SK-N-SH (cell line): ENCODE data around the gene PCYT2. TPM values are rescaled to one million over a fixed set of nuclear protein-coding genes. Genes with fewer than 3 reads are reported as not detected.

Source experiments
- CTCF ChIA-PET: fragments of 300-600, 350-600 bp; formaldehyde crosslinking; extraction: SDS; loops from one replicate; lab custom pipeline; 2021; lab: Yijun Ruan, JAX
- POLR2A ChIA-PET: fragments of 350-600 bp; sonication (Branson Sonifier 250); formaldehyde crosslinking; extraction: SDS; loops from one replicate; lab custom pipeline; 2020; ENCODE audit warnings: antibody characterized with exemption, inconsistent platforms; lab: Yijun Ruan, JAX
- DNase-seq: peaks from one replicate; pipeline ENCODE4 v3.0.0; 2012
- H2AFZ ChIP-seq: fragments of 200-600 bp; sonication (generic); 2 replicates; pipeline ENCODE4 v1.8.1; 2016; ENCODE audit warnings: antibody characterized with exemption, mild to moderate bottlenecking, low read depth
- H3F3A ChIP-seq: fragments of 200-600 bp; sonication (generic); replicated peaks from 2 replicates; pipeline ENCODE3; 2016; ENCODE audit warnings: antibody characterized with exemption, mild to moderate bottlenecking; ENCODE audit not compliant: insufficient read depth
- H3K27ac ChIP-seq, 2 experiments: fragments of 200-500 bp in 1 of 2; fragments of 200-600 bp in 1 of 2; sonication (Bioruptor generic) in 1 of 2; sonication (generic), shearing (Covaris generic) in 1 of 2; 2 replicates each; pipeline versions ENCODE4 v1.5.1 to v1.6.1; 2014 to 2016; ENCODE audit warnings: low read depth in 2 of 2, inconsistent platforms in 1 of 2, low read length in 1 of 2, mild to moderate bottlenecking in 1 of 2, mixed read lengths in 1 of 2
- H3K27me3 ChIP-seq: fragments of 200-600 bp; sonication (generic), shearing (Covaris generic); 2 replicates; pipeline ENCODE4 v1.6.1; 2016; ENCODE audit warnings: mixed run types; ENCODE audit not compliant: insufficient read depth
- H3K36me3 ChIP-seq, 2 experiments: fragments of 200-500 bp in 1 of 2; fragments of 200-600 bp in 1 of 2; sonication (Bioruptor generic) in 1 of 2; sonication (generic) in 1 of 2; replicated peaks in 1 of 2; 2 replicates each; pipeline versions ENCODE3 to v1.5.1; 2014 to 2016; ENCODE audit warnings: low read length in 1 of 2, mild to moderate bottlenecking in 1 of 2; ENCODE audit not compliant: insufficient read depth in 2 of 2, control insufficient read depth in 1 of 2
- H3K4me1 ChIP-seq, 2 experiments: fragments of 200-500 bp in 1 of 2; fragments of 200-600 bp in 1 of 2; sonication (Bioruptor generic) in 1 of 2; sonication (generic), shearing (Covaris generic) in 1 of 2; 2 replicates each; pipeline versions ENCODE4 v1.5.1 to v1.6.1; 2014 to 2016; ENCODE audit warnings: low read depth in 1 of 2, low read length in 1 of 2, mixed run types in 1 of 2; ENCODE audit not compliant: insufficient read depth in 2 of 2, control insufficient read depth in 1 of 2
- H3K4me2 ChIP-seq: fragments of 200-600 bp; sonication (generic), shearing (Covaris generic); 2 replicates; pipeline ENCODE4 v1.6.1; 2017; ENCODE audit warnings: mixed run types
- H3K4me3 ChIP-seq, 2 experiments: fragments of 200-500 bp in 1 of 2; fragments of 200-600 bp in 1 of 2; sonication (Bioruptor generic) in 1 of 2; sonication (generic), shearing (Covaris generic) in 1 of 2; 2 replicates each; pipeline versions ENCODE4 v1.5.1 to v1.8.1; 2014 to 2016; ENCODE audit warnings: low read depth in 2 of 2, inconsistent platforms in 1 of 2, low read length in 1 of 2, mild to moderate bottlenecking in 1 of 2, mixed read lengths in 1 of 2, moderate library complexity in 1 of 2
- H3K79me2 ChIP-seq: fragments of 200-600 bp; sonication (generic); 2 replicates; pipeline ENCODE4 v1.8.1; 2017; ENCODE audit warnings: mild to moderate bottlenecking; ENCODE audit not compliant: insufficient read depth
- H3K9ac ChIP-seq: fragments of 200-600 bp; sonication (generic); 2 replicates; pipeline ENCODE4 v1.6.1; 2017; ENCODE audit warnings: mixed run types
- H3K9me2 ChIP-seq: fragments of 200-600 bp; sonication (generic); 2 replicates; pipeline ENCODE4 v1.6.1; 2017; ENCODE audit warnings: mixed run types
- H3K9me3 ChIP-seq: fragments of 200-600 bp; sonication (generic); 2 replicates; pipeline ENCODE4 v1.6.1; 2017; ENCODE audit warnings: mixed run types, mild to moderate bottlenecking, moderate library complexity
- H4K20me1 ChIP-seq: fragments of 200-600 bp; sonication (generic); 2 replicates; pipeline ENCODE4 v1.6.1; 2017; ENCODE audit warnings: mild to moderate bottlenecking, mixed run types; ENCODE audit not compliant: insufficient read depth
- EZH2phosphoT487 ChIP-seq: fragments of 200-600 bp; sonication (generic); IDR thresholded peaks from 2 replicates; pipeline ENCODE4 v1.6.1; 2017; ENCODE audit warnings: low read depth, mixed run types, mild to moderate bottlenecking, antibody characterized with exemption, moderate library complexity, borderline replicate concordance
- FOXJ3 ChIP-seq: sonication (generic); formaldehyde crosslinking; IDR thresholded peaks from 2 replicates; pipeline ENCODE4 v1.5.1; 2020; ENCODE audit warnings: mild to moderate bottlenecking, missing genetic modification reagents
- IRF3 ChIP-seq: fragments of 150-350 bp; IDR thresholded peaks from 2 replicates; pipeline ENCODE4 v1.6.1; 2016; ENCODE audit warnings: mild to moderate bottlenecking, low read depth, low read length
- MXI1 ChIP-seq: IDR thresholded peaks from 2 replicates; pipeline ENCODE4 v1.6.1; 2012; ENCODE audit warnings: mild to moderate bottlenecking, low read depth, low read length, improper control_type of control experiment
- TCF12 ChIP-seq: IDR thresholded peaks from 2 replicates; pipeline ENCODE4 v1.4.0; 2012
- USF1 ChIP-seq: IDR thresholded peaks from 2 replicates; pipeline ENCODE4 v1.4.0; 2012; ENCODE audit warnings: low read depth, borderline replicate concordance
- YY1 ChIP-seq: IDR thresholded peaks from 2 replicates; pipeline ENCODE4 v1.4.0; 2012; ENCODE audit warnings: low read depth, mild to moderate bottlenecking
- ZBTB33 ChIP-seq: IDR thresholded peaks from 2 replicates; pipeline ENCODE4 v1.4.0; 2012; ENCODE audit warnings: low read depth, borderline replicate concordance
- WGBS: methylation state at CpG from one replicate; pipeline ENCODE4 v1.1.6; 2017; ENCODE audit warnings: low lambda C conversion rate; 5-methylcytosine and 5-hydroxymethylcytosine counted together
- polyA plus RNA-seq, 3 experiments: library from polyadenylated mRNA; depleted of rRNA; stranded (reverse); fragments of >200 nt; gene quantifications; 2 replicates each; pipeline ENCODE4 v1.2.3, GENCODE V29; 2012

Gene PCYT2
- polyA plus RNA-seq, 1 of the 3 experiments (the other 2 are of a cell fraction): 46.2 TPM

GRCh38 chr17:81911277-81911961 is at the start of gene PCYT2 (continued):
- TF ChIP-seq YY1 (no peak), MXI1 (peak; percentile 8; the same call in 1 of the 2 replicates), FOXJ3 (CRISPR knock-in tag) (no peak), USF1 (no peak; the same call in 1 of the 2 replicates), ZBTB33 (no peak), TCF12 (no peak)

GRCh38 chr17:81960130-81960958 is 49.1 kb upstream of the PCYT2 start:
- peak; percentile 91 for TF ChIP-seq EZH2phosphoT487
- no peak for TF ChIP-seq IRF3
- TF ChIP-seq, all 33 proteins: peak for 1
- Histone ChIP-seq H3K27me3 (peaks cover 18% of the 10 kb centered on the region), H2AFZ (peak overlapping the region; percentile 51; the same call in 1 of the 2 replicates), H3K27ac (no peak overlapping the region), H4K20me1 (no peaks in the 10 kb centered on the region), H3K9ac (no peak overlapping the region), H3F3A (peaks cover 9% of the 10 kb centered on the region), H3K4me1 (peaks cover 0 to 25% of the 10 kb centered on the region in 2 experiments; a peak in 1 of 4 replicates), H3K4me3 (peak overlapping the region in 1 of 2 experiments; percentile 40; a peak in 3 of 4 replicates), H3K4me2 (peak overlapping the region; percentile 72), H3K9me3 (no peaks in the 10 kb centered on the region), H3K79me2 (no peaks in the 10 kb centered on the region), H3K36me3 (no peaks in the 10 kb centered on the region), H3K9me2 (no peaks in the 10 kb centered on the region)
- DNase-seq: no peak
- POLR2A ChIA-PET: interaction anchor here (0.9 to 2.3 kb wide), 8 partner anchors 17 to 77 kb away, joined by 3 to 41 read pairs (median 4); partner anchors contain the start of genes ASPSCR1, CENPX, DCXR and LRRC45
- WGBS: 3% methylated on average over 40 of the region's 98 CpGs
- CTCF ChIA-PET: interaction anchor here (0.6 to 14.5 kb wide), 57 partner anchors 8 to 349 kb away, joined by 3 to 1216 read pairs (median 6); partner anchors contain the start of genes ANAPC11, ARHGDIA, ASPSCR1 and CENPX
